Panc1 (cell line): ENCODE results near the gene NUP133. TPM values are rescaled to one million over a fixed set of nuclear protein-coding genes. Genes with fewer than 3 reads are reported as not detected.

Experiments
- ATAC-seq: fragments of 200-7000 bp; cut with Tn5 transposase; 2 replicates; pipeline ENCODE4 v1.9.1; 2020; ENCODE audit warnings: mild to moderate bottlenecking, moderate library complexity
- BruUV-seq: library from RNA; stranded (reverse); fragments of 400-500 nt; replicated peaks from 2 replicates; lab custom pipeline; 2021; lab: Mats Ljungman, UMichigan
- CTCF ChIA-PET: fragments of 300-600 bp; sonication (Branson Sonifier 250); formaldehyde crosslinking; loops from one replicate; lab custom pipeline; 2022; ENCODE audit warnings: antibody characterized with exemption; lab: Charles Lee
- POLR2A ChIA-PET: fragments of 300-600 bp; sonication (Branson Sonifier 250); formaldehyde crosslinking; loops from one replicate; lab custom pipeline; 2022; ENCODE audit warnings: antibody characterized with exemption; lab: Charles Lee
- DNase-seq: peaks from one replicate; pipeline ENCODE4 v3.0.0-alpha.2; 2010; ENCODE audit warnings: low read depth, low spot score
- H3K27ac ChIP-seq: 2 replicates; pipeline ENCODE4 v1.5.1; 2011; ENCODE audit warnings: mild to moderate bottlenecking, low read length, inconsistent platforms
- H3K27me3 ChIP-seq: fragments of 200-500 bp; sonication (Bioruptor generic); 2 replicates; pipeline ENCODE4 v1.6.0; 2014; ENCODE audit warnings: low read length, inconsistent platforms; ENCODE audit not compliant: control insufficient read depth, insufficient read depth
- H3K36me3 ChIP-seq: fragments of 200-500 bp; sonication (Bioruptor generic); 2 replicates; pipeline ENCODE4 v1.5.1; 2014; ENCODE audit warnings: inconsistent platforms, mild to moderate bottlenecking, low read length, moderate library complexity; ENCODE audit not compliant: control insufficient read depth, insufficient read depth
- H3K4me1 ChIP-seq: 2 replicates; pipeline ENCODE4 v1.5.1; 2011; ENCODE audit warnings: inconsistent platforms, mild to moderate bottlenecking, low read length, moderate library complexity; ENCODE audit not compliant: control insufficient read depth, insufficient read depth
- H3K4me3 ChIP-seq, 2 experiments: 2 replicates each; pipeline ENCODE4 v1.5.1; 2011 to 2012; ENCODE audit warnings: low read depth in 2 of 2, low read length in 2 of 2, mild to moderate bottlenecking in 2 of 2, inconsistent platforms in 1 of 2, moderate library complexity in 1 of 2
- H3K9me3 ChIP-seq: fragments of 200-500 bp; sonication (Bioruptor generic); 2 replicates; pipeline ENCODE4 v1.5.1; 2014; ENCODE audit warnings: low read depth, mild to moderate bottlenecking, inconsistent platforms, low read length, moderate library complexity; ENCODE audit not compliant: control insufficient read depth, insufficient read depth
- POLR2AphosphoS5 ChIP-seq: IDR thresholded peaks from 2 replicates; pipeline ENCODE4 v1.6.1; 2012; ENCODE audit warnings: mild to moderate bottlenecking, low read depth, low read length, moderate library complexity
- SIN3A ChIP-seq: IDR thresholded peaks from 2 replicates; pipeline ENCODE4 v1.6.1; 2012; ENCODE audit warnings: low read depth, mild to moderate bottlenecking, low read length, moderate library complexity, borderline replicate concordance; ENCODE audit not compliant: insufficient read depth
- TCF7L2 ChIP-seq: IDR thresholded peaks from 2 replicates; pipeline ENCODE4 v1.6.1; 2011; ENCODE audit warnings: mild to moderate bottlenecking, low read depth, low read length, inconsistent platforms
- in situ Hi-C: cut with HindIII; loops from 2 replicates; pipeline ENCODE4 v1.10.0; 2016; ENCODE audit warnings: low sequenced_read_pairs, low pct_unique_long_range_greater_than_20kb
- intact Hi-C: fragments of 100-400 bp; cut with micrococcal nuclease; formaldehyde crosslinking; loops from one replicate; pipeline ENCODE4 v1.10.0; 2022; ENCODE audit not compliant: unreplicated experiment
- total RNA-seq: library from RNA; stranded (reverse); gene quantifications from one replicate; pipeline ENCODE4 v1.2.1, GENCODE V29; 2021; ENCODE audit not compliant: unreplicated experiment
- TF ChIP-seq, protein P1 (sequence below), 2 experiments: IDR thresholded peaks; 2 replicates each; pipeline ENCODE4 v1.6.1; 2011 to 2012; ENCODE audit warnings: low read depth in 2 of 2, control low read depth in 1 of 2, low read length in 1 of 2, mild to moderate bottlenecking in 1 of 2, moderate library complexity in 1 of 2; ENCODE audit not compliant: insufficient read depth in 1 of 2
- TF ChIP-seq, protein P2 (sequence below): fragments of 450-650 bp; IDR thresholded peaks from 2 replicates; pipeline ENCODE4 v1.5.1; 2017; ENCODE audit warnings: mild to moderate bottlenecking

The NUP133 gene
- total RNA-seq, 1 experiment from 2014 or later, result 39.5 TPM

DNA sequence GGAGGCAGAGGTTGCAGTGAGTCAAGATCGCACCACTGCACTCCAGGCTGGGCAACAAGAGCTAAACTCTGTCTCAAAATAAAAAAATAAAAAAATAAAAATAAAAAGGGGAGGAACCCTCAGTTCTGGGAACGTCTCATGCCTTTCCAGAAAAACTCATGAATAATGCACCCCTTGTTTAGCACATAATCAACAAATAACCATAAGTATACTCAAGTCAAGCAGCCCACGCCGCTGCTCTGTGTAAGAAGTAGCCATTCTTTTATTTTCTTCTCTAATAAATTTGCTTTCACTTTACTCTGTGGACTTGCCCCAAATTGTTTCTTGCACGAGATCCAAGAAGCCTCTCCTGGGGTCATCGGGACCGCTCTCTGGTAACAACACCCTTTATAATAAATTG, 59.8 kb downstream of the NUP133 start:
- H3K27ac ChIP-seq, result no peak overlapping the region
- H3K36me3 ChIP-seq, result no peaks in the 10 kb centered on the region; the same call in 1 of the 2 replicates
- no peaks in the 10 kb centered on the region for H3K27me3 ChIP-seq
- intact Hi-C loops (no loop called here), in situ Hi-C loops (no loop called here)
- ChIA-PET POLR2A (interaction anchor here (0.6 kb wide), 1 partner anchor 111 kb away, joined by 4 read pairs; no protein-coding TSS in a partner anchor), CTCF (interaction anchor here (0.7 kb wide), 1 partner anchor 784 kb away, joined by 3 read pairs; no protein-coding TSS in a partner anchor)
- TF ChIP-seq, protein P1, sequence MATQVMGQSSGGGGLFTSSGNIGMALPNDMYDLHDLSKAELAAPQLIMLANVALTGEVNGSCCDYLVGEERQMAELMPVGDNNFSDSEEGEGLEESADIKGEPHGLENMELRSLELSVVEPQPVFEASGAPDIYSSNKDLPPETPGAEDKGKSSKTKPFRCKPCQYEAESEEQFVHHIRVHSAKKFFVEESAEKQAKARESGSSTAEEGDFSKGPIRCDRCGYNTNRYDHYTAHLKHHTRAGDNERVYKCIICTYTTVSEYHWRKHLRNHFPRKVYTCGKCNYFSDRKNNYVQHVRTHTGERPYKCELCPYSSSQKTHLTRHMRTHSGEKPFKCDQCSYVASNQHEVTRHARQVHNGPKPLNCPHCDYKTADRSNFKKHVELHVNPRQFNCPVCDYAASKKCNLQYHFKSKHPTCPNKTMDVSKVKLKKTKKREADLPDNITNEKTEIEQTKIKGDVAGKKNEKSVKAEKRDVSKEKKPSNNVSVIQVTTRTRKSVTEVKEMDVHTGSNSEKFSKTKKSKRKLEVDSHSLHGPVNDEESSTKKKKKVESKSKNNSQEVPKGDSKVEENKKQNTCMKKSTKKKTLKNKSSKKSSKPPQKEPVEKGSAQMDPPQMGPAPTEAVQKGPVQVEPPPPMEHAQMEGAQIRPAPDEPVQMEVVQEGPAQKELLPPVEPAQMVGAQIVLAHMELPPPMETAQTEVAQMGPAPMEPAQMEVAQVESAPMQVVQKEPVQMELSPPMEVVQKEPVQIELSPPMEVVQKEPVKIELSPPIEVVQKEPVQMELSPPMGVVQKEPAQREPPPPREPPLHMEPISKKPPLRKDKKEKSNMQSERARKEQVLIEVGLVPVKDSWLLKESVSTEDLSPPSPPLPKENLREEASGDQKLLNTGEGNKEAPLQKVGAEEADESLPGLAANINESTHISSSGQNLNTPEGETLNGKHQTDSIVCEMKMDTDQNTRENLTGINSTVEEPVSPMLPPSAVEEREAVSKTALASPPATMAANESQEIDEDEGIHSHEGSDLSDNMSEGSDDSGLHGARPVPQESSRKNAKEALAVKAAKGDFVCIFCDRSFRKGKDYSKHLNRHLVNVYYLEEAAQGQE (IDR thresholded peaks at IDR 0.05; ENCODE audit: insufficient read depth in 1 of 2, low read depth in 2 of 2, low read length in 1 of 2), result no peak
- no peak for TF ChIP-seq POLR2AphosphoS5
- TF ChIP-seq SIN3A, result no peak
- TF ChIP-seq, protein P2, sequence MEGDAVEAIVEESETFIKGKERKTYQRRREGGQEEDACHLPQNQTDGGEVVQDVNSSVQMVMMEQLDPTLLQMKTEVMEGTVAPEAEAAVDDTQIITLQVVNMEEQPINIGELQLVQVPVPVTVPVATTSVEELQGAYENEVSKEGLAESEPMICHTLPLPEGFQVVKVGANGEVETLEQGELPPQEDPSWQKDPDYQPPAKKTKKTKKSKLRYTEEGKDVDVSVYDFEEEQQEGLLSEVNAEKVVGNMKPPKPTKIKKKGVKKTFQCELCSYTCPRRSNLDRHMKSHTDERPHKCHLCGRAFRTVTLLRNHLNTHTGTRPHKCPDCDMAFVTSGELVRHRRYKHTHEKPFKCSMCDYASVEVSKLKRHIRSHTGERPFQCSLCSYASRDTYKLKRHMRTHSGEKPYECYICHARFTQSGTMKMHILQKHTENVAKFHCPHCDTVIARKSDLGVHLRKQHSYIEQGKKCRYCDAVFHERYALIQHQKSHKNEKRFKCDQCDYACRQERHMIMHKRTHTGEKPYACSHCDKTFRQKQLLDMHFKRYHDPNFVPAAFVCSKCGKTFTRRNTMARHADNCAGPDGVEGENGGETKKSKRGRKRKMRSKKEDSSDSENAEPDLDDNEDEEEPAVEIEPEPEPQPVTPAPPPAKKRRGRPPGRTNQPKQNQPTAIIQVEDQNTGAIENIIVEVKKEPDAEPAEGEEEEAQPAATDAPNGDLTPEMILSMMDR, result no peak
- no peak for TF ChIP-seq TCF7L2
- DNase-seq, result no peak
- no peak for ATAC-seq
- H3K4me1 ChIP-seq, result no peaks in the 10 kb centered on the region
- no TSS peak for BruUV-seq
- no peaks in the 10 kb centered on the region for H3K9me3 ChIP-seq
- H3K4me3 ChIP-seq, result no peak overlapping the region

DNA sequence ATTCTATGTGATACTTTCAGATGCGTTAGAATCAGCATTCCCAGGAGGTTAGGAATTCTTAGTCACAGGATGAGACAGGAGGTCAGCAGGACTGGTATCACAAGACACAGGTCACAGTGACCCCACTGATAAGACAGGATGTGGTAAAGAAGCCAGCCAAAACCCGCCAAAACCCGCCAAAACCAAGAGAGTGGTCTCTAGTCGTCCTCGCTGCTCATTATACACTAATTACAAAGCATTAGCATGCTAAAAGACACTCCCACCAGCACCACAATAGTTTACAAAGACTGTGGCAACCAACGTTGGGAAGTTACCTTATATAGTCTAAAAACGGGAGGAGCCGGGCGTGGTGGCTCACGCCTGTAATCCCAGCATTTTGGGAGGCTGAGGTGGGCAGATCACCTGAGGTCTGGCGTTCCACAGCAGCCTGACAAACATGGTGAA, 60.3 kb downstream of the NUP133 start:
- POLR2A ChIA-PET, result no interaction called here
- DNase-seq, result no peak
- TF ChIP-seq POLR2AphosphoS5 (no peak), SIN3A (no peak), TCF7L2 (no peak)
- TF ChIP-seq, protein P1 (IDR thresholded peaks at IDR 0.05; ENCODE audit: insufficient read depth in 1 of 2, low read depth in 2 of 2, low read length in 1 of 2), result no peak
- in situ Hi-C loops, result no loop called here
- Histone ChIP-seq H3K4me3 (no peak overlapping the region), H3K4me1 (no peaks in the 10 kb centered on the region), H3K27ac (no peak overlapping the region), H3K9me3 (no peaks in the 10 kb centered on the region), H3K36me3 (no peaks in the 10 kb centered on the region; the same call in 1 of the 2 replicates), H3K27me3 (no peaks in the 10 kb centered on the region)
- BruUV-seq, result no TSS peak
- CTCF ChIA-PET, result no interaction called here
- ATAC-seq, result no peak
- intact Hi-C loops, result no loop called here
